T-helper 9 cell (primary cell): ENCODE measurements around the gene PCK2.
"Not testable (repeated sequence)": the region's sequence is repeated elsewhere in the genome, so short reads cannot be mapped to it uniquely, and the experiment has no call there.

Experiments used
- DNase-seq: peaks from one replicate; pipeline ENCODE4 v3.0.0-alpha.2; 2020
- total RNA-seq, 2 donors: gene quantifications; one replicate each; lab custom pipeline; 2026; lab: John Stamatoyannopoulos, UW

PCK2 gene
- total RNA-seq, result 10.6 to 33.1 reads per million in 2 donors

GRCh38 chr14:24093901-24094840 is at the start of gene PCK2:
TSS of gene PCK2 (plus strand) at chr14:24094311. CDS start at chr14:24094406, 95 bp downstream.
- DNase-seq, result peak; percentile 62

- not testable (repeated sequence) for DNase-seq
Observed at GRCh38 chr14:24049002-24049401, 45.1 kb upstream of the PCK2 start.

GRCh38 chr14:24050753-24051152 is 43.4 kb upstream of the PCK2 start:
- DNase-seq, result not testable (repeated sequence)

- DNase-seq, result no peak
Observed at GRCh38 chr14:24051176-24051788, 42.8 kb upstream of the PCK2 start.

DNA sequence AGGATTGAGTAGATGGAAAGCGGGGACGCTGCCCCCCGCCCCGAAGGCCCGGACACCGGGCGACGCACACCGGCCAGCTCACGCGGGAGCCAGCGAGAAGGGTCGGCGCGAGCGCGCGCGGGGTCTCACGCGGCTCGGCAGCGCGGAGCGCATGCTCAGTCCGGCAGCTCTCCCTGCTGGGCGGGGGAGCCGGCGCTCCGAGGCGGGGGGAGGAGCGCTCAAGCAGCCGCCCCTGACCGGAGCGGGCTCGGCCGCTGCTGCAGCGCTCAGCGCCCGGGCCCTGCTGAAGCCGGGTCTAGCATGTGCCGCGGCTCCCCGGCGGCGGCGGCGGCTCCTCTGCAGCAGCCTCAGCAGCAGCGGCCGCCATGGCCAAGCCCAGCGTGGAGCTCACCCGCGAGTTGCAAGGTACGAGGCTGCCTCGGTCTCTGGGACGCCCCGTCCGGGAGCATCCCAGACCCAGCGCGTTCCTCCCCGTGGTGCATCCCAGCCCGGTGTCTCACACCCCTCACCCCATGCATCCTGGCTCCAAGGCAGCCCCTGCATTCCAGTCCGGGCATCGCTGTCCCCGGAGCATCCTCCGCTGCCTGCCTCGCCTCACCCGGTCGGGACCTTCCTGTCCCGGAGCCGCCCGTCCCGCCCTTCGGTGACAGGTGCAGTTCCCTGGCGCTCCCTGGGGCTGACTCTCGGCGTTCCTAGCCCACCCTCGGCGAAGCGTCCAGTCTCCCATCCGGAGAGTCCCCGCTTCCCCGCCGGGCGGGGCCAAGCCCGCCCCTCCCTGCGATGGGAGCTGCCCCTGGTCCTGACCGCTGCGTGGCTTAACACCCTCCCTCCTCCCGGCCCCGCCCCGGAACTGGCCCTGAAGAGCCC is 42.1 kb upstream of the PCK2 start, which contains the start of gene CARMIL3:
CARMIL3 (plus strand) TSS at position 221 of the 867 bp plus-strand sequence; CDS start at position 366, 145 bp downstream.
- peak; percentile 44 for DNase-seq

DNA sequence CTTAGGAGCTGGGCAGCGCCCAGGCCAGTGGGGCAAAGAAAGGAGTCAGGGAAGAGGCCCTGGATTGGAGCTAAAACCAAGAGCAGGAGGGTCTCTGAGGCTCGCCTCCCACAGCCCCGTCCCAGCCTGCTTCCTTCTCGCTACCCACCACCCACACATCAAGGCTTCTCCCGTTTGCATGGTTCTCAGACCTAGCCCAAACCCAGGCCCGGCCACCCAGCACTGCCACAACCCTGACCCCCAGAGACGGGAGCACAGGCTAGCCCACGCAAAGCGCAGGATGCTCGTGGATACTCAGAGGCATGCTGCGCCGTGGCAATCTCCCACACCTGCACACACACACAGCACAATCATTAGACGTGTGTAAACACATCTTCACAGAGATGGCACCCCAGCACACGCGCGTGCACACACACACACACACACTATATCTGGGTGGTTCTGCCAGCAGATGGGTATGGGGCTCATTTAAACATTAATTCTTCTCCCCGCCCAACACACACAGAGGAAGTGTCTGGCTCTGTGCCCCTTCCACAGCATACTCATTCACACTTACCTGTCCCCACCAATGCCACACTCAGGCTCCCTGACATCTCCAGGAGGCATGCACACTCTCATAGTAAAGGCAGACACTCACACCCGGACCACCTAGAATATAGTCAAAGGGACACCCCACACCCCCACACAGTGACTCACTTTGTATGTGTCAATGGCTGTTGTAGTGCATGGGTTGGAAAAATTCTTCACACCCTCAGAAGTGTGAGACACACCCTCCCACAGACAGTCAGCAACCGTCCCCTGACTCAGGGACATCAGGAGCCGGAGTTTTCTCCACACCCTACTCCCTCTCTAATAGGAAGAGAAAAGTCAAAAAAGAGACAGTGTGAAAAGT is 41.2 kb upstream of the PCK2 start:
- no peak for DNase-seq

DNA sequence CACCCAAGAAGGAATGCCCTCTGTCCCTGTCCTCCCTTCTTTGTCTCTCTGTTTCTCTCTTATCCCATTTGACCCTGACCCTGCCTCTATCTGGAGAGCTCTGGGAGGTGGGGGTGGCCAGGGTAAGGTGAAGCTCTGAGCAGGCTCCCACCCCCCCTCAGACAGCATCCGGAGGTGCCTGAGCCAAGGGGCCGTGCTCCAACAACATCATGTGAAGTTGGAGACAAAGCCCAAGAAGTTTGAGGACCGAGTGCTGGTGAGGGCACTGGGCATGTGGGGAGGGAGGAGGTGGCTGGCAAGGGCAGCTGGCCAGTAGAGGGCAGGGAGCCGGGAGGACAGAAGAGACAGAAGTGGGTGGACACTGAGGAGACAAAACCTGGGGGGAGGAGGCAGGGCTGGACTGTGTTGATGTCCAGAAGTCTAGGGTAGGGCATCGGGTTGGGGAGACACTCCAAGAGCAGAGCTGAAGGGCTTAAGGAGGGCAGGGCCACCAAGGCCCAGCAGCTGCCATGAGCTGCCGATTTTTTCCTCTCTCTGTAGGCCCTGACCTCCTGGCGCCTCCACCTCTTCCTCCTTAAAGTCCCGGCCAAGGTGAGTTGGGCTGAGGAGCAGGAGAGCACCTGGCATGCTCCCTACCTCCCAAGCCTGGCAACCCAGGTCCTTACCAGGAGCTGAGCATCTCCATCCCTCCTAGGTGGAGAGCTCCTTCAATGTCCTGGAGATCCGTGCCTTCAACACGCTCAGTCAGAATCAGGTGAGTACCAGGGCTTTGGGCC is 40.4 kb upstream of the PCK2 start:
- no peak for DNase-seq

GRCh38 chr14:24054324-24054641 is 39.8 kb upstream of the PCK2 start:
- DNase-seq, result no peak

DNA sequence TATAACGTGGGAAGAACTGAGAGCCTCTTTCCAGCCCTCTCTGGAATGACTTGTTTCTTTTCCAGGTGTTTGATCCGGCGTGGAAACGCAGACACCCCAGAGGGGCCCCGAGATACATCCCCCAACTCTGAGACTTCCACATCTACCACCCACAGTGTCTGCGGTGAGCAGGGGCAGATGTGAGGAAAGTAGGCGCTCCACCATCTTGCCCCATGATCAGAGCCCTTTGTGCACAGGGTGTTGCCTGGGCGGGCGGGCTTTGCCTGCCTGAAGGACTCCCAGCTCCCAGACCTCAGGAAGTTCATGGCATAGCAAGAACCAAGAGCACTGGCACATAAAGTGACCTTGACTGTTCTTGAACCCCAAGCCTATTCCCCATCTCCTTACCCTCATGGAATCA is 39.5 kb upstream of the PCK2 start:
- DNase-seq, result no peak

DNA sequence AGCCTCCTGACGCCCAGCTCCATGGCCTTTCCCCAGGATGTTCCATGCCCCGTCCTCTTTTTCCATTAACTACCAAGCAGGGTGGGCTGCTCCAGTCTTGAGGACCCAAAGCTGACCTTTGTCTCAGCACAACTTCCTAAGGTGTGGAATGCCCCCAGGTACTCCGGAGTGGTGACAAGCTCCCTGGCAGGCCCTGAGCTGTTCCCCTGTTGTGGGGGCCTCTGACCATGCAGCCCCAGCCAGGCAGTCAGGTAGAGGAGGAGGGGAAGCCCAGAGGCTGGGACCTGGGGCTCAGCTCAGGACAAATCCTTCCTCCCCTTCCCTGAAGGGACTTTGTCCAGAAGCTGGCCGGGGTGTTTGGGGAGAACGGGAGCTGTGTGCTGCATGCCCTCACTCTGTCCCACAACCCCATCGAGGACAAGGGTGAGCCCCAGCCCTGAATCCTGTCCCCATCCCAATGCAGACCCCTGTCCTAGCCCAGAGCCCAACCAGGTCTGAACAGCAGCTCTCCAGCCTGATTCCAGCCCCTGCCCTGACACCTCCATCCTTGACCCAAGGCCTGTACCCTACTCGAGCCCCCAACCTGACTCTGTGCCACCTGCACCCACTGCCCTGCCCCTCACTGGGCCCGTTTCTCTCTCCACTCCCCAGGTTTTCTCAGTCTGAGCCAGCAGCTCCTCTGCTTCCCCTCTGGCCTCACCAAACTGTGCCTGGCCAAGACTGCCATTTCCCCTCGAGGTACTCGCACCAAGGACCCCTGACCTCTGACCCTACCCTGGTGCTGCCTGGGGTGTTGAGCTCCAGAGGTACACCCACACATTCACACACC is 37.9 kb upstream of the PCK2 start:
- DNase-seq, result no peak

- no peak for DNase-seq
Observed at GRCh38 chr14:24056800-24057184, 37.3 kb upstream of the PCK2 start.

GRCh38 chr14:24057271-24057670 is 36.8 kb upstream of the PCK2 start:
- no peak for DNase-seq

- DNase-seq, result no peak
Observed at GRCh38 chr14:24057867-24058259, 36.2 kb upstream of the PCK2 start.

DNA sequence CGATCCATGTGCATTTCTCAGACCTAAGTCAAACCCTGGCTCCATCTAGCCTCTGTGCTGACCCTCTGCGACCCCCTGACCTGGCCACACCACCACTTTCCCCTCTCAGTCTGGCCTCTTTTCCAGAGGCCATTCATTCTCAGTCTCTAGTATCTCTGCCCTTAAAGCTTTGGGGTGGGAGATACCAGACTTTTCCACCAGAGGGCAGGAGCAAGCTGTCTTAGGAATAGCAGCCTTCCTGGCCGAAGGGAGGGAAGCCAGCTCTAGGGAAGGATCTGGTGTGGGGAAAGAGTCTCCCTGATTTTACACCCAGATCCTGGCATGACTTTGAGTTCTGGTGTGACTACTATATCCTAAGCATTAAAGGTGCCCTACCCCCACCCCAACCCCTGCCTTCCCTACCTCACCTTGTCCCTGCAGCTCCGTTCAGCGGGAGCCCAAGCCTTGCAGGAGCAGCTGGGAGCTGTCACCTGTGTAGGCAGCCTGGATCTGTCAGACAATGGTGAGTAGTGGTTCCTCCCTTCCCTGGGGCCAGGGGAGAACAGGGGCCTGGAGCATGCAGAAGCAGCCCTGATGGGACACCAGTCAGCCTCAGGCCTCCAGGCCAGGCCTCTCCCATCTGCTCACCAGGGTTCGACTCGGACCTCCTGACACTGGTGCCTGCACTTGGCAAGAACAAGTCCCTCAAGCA is 35.7 kb upstream of the PCK2 start:
- peak; percentile 34 for DNase-seq

GRCh38 chr14:24058951-24059475 is 35.1 kb upstream of the PCK2 start:
- no peak for DNase-seq

GRCh38 chr14:24059841-24060388 is 34.2 kb upstream of the PCK2 start:
- DNase-seq, result no peak

- no peak for DNase-seq
Observed at GRCh38 chr14:24060443-24060842, 33.7 kb upstream of the PCK2 start.

- DNase-seq, result no peak
Observed at GRCh38 chr14:24060984-24061913, 32.9 kb upstream of the PCK2 start.
